Omental fat pad (tissue), 4 donors: Measurements from ENCODE around the gene DNAJB14. TPM values are rescaled to one million over a fixed set of nuclear protein-coding genes. Genes with fewer than 3 reads are reported as not detected.

Experiments
- ATAC-seq: fragments of 150-250 bp; one replicate; pipeline ENCODE4 v1.9.1; 2016; ENCODE audit warnings: mild to moderate bottlenecking, moderate library complexity; ENCODE audit not compliant: low FRiP score
- DNase-seq: peaks from one replicate; pipeline ENCODE4 v3.0.0-alpha.2; 2019; ENCODE audit warnings: low spot score
- CTCF ChIP-seq, 3 donors: fragments of 450-650 bp; IDR thresholded peaks; one replicate each; pipeline ENCODE4 v1.5.1; 2016 to 2017; ENCODE audit warnings: antibody characterized with exemption in 3 of 3, mild to moderate bottlenecking in 3 of 3, moderate library complexity in 2 of 3
- total RNA-seq, 4 donors: library from RNA; depleted of rRNA; stranded (reverse); fragments of >200 nt; gene quantifications; one replicate each; pipeline ENCODE4 v1.1.0, GENCODE V29; 2016

DNAJB14 gene
- total RNA-seq, 4 donors from 2014 or later: 27.7 to 45.2 (median 32.6) TPM

DNA sequence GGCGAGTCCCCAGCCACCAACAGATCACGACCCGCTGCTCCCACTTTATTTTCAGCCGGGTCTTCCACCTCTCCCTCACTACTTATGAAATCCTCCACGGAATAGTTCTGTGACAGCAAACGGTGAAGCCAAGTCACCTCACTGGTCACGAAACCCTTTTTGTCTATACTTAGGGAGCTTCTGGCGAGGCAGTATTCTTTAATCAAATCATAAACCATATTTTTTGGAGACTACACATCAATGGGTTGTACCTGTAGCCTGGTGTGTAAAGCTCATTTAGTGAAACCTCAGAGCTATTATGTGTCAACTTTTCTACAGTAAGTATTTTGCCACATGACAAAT, 4.5 kb upstream of the DNAJB14 start:
- ATAC-seq: no peak
- DNase-seq: no peak
- TF ChIP-seq CTCF (IDR thresholded peaks at IDR 0.05): no peak

DNA sequence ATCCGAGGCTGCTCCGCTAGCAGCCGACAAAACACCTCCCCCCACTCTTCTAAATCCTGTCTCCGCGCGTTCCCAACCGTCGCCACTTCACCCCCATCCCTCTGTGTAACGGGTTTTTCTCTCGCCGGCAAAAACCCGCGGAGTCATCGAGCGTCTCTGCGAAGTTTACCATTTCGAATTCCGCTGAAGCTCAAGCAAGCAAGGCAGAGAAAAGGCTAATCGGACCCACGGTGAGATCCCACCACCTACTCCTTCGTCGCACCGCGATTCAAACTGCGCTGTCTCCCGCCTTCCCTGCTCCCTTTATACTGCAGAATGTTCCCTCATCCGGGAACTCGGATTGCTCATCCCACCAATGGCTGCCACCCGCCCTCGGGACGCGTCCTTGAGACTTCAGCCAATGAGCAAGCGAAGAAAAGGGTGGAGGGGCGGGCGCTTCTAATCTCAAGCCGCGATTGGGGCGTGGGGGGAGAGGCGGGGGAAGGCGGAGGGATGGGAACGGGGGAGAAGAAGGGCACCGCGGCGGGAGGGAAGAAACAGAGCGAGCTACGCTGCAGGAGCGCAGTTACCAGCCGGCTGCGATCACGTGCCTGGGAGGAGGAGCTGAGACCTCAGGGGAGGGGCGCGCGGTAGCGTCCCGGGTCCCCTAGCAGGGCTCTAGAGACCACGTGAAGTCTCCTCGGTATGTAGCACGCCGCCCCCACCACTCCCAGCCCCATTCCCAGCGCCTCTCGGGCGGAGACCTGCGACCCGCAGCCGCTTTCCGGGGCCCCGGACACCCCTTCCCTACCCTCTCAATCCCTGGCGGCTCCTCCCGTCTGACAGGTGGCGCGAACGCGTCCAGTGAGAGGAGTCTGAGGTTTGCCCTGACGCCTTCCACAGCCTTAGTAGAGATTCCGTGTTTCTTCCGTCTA, 3.8 kb upstream of the DNAJB14 start, which contains the start of gene H2AZ1:
TSS of gene H2AZ1 (minus strand) at position 277 of the 914 bp plus-strand sequence. CDS start at position 172, 105 bp downstream.
- ATAC-seq: peak; percentile 86
- no peak for TF ChIP-seq CTCF (IDR thresholded peaks at IDR 0.05)
- peak; percentile 90 for DNase-seq

DNA sequence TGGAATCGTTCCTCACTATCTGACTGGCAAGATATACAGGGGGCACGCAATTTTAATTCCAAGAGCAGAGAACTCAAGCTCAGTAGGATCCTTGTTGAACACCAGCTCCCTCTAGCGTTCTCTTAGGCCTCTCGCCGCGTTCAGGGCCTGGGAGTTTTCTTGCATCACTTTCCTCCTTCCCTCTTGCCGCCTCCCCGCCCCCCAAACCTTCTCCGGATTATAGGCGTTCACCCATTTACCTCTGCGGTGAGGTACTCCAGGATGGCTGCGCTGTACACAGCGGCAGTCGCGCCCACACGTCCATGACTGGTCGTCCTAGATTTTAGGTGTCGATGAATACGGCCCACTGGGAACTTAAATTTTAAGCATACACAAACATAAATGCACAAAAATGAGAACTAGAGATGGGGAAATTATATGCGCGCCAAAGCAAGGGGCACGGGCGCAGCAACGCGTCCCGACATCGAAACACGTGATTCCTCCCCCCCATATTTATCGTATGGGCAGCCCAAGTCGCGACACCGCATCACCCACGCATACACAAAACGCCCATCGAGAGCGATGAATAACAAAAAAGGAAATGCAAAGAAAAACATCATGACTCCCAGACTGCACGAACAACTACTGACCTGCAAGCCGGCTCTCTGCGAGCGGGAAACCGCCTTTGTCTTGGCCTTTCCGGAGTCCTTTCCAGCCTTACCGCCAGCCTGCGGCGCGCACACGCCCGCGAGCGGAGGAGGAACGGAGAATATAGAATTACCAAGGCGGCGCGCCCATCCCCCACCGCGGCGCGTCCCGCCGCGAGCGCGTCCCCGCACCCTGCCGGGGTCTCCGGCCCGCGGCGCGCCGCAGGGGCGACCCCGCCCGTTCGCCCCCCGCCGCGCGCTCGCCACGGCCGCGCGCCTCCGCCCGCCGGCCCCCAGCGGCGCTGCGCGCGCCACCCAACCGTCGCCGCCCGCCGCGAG, 2.9 kb upstream of the DNAJB14 start:
- peak; percentile 65 for ATAC-seq
- TF ChIP-seq CTCF (IDR thresholded peaks at IDR 0.05): peak in 1 of 3 donors; percentile 14

DNA sequence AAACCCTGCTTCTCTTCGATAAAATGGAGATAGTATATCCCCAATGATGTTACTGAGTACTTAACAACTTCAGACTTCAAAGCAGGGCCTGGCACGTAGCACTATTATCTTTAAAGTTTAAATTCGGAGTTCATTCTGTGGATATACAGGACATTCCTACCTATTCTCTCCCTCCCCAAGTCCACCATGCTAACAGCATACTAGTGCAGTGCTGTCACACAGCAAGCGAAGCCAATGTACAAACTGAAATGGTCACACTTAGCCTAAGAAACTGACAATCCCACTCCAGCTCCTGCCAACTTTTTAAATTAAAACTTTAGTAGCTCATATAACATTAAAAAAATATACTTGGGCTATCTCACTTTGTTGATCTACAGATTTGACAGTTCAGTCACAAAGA, 1.2 kb upstream of the DNAJB14 start:
- TF ChIP-seq CTCF (IDR thresholded peaks at IDR 0.05): no peak
- ATAC-seq: no peak

More for the DNA sequence above, 2.9 kb upstream of the DNAJB14 start:
- DNase-seq: peak; percentile 78

DNA sequence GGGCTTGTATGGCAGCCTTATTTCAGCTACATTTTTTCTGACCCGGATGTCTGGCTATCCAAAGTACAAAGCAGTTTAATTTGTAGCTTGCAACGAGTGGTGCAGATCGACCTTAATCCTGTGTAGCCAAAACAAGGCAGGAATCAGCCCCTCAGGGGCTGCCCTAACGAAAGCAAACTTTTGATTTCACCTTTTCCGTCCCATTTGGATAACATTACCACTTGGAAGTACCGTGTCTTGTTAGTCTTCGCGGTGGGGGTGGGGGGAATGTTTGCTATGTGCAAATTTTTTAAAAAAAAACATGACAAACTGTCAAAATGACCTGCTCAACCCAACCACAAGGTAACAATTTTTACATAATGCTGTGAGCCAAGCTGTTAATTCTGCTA, 766 bp upstream of the DNAJB14 start:
- ATAC-seq: no peak
- DNase-seq: no peak
- no peak for TF ChIP-seq CTCF (IDR thresholded peaks at IDR 0.05)

More for the DNA sequence above, 1.2 kb upstream of the DNAJB14 start:
- DNase-seq: no peak

DNA sequence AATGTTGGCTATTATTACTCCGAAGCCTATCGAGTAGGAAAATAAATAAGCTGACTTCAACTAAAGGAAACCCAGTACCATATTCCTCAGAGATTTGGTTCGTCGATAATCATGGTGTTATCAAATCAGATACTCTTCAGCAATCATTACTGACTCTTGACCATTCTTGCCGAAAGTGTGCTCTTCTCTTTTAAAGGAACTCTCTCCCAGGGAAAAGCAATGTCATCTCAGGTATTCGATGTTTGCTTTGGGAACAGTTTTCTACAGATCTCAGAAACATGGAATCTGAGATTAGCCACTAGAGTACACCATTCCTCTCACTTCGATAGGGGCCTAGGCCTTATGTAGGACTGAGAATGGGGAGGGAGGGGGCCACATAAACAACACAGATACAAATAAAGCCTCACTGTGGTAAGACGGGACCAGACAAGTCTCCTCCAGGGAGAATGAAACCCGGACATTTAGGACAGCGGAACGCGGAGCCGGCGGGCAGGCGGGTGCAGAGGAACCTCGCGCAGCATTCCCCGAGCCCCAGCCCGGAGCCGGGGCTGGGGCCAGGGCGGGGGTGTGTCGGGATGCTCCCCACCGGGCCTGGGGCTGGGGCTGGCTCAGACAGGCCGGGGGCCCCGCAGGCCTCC, 581 bp downstream of the DNAJB14 start:
- DNase-seq: no peak
- TF ChIP-seq CTCF (IDR thresholded peaks at IDR 0.05): no peak
- ATAC-seq: peak; percentile 38
